Suppressor macrophage treated with lipopolysaccharide for 1 hour (primary cell): ENCODE results near the gene HMSD.
"Not testable (repeated sequence)": the region's sequence is repeated elsewhere in the genome, so short reads cannot be mapped to it uniquely, and the experiment has no call there.

Source experiments
- DNase-seq, 3 donors: peaks; one replicate each; pipeline ENCODE4 v3.0.0-alpha.2; 2020 to 2022

The HMSD gene

GRCh38 chr18:63949068-63949737 is at the start of gene HMSD:
Gene HMSD (plus strand): TSS chr18:63949301. CDS start chr18:63953456, 4,155 bp downstream.
- peak; percentile 88 to 94 (median 90) for DNase-seq

- DNase-seq = peak in 1 of 3 donors; percentile 58
These were observed 45.1 kb upstream of the HMSD start for GRCh38 chr18:63903851-63904570.

- peak in 1 of 3 donors; percentile 54 for DNase-seq
These were observed 44.4 kb upstream of the HMSD start for GRCh38 chr18:63904694-63905093.

GRCh38 chr18:63905361-63905760 is 43.7 kb upstream of the HMSD start:
- DNase-seq = peak in 1 of 3 donors; percentile 59

- no peak for DNase-seq
These were observed 43.0 kb upstream of the HMSD start for GRCh38 chr18:63906056-63906455.

- peak in 1 of 3 donors; percentile 41 for DNase-seq
These were observed 41.4 kb upstream of the HMSD start, which contains the start of gene SERPINB10 for GRCh38 chr18:63907664-63908063. Gene SERPINB10 (plus strand): TSS chr18:63907958. CDS start chr18:63915511, 7,553 bp downstream.

GRCh38 chr18:63908858-63909257 is 40.2 kb upstream of the HMSD start:
- peak in 2 of 3 donors; percentile 58 to 62 for DNase-seq

- DNase-seq = no peak
These were observed 39.2 kb upstream of the HMSD start for GRCh38 chr18:63909870-63910269.

- peak in 1 of 3 donors; percentile 49 for DNase-seq
These were observed 31.3 kb upstream of the HMSD start for GRCh38 chr18:63917817-63918216.

GRCh38 chr18:63922049-63922448 is 27.1 kb upstream of the HMSD start:
- peak in 1 of 3 donors; percentile 46 for DNase-seq

- DNase-seq = no peak
These were observed 24.6 kb upstream of the HMSD start for GRCh38 chr18:63924551-63924950.

- DNase-seq = no peak
These were observed 20.8 kb upstream of the HMSD start for GRCh38 chr18:63928331-63928730.

GRCh38 chr18:63929369-63929768 is 19.7 kb upstream of the HMSD start:
- DNase-seq = not testable (repeated sequence)

- DNase-seq = peak in 1 of 3 donors; percentile 30
These were observed 18.2 kb upstream of the HMSD start for GRCh38 chr18:63930773-63931354.

GRCh38 chr18:63936156-63936931 is 12.8 kb upstream of the HMSD start:
- peak; percentile 89 to 93 (median 92) for DNase-seq

GRCh38 chr18:63936932-63937393 is 12.1 kb upstream of the HMSD start:
- DNase-seq = no peak

- DNase-seq = no peak
These were observed 9.1 kb upstream of the HMSD start for GRCh38 chr18:63940008-63940407.

GRCh38 chr18:63940543-63941050 is 8.5 kb upstream of the HMSD start:
- DNase-seq = not testable (repeated sequence)

GRCh38 chr18:63947051-63947790 is 1.9 kb upstream of the HMSD start:
- DNase-seq = no peak

- peak; percentile 51 to 66 (median 55) for DNase-seq
These were observed 2.2 kb downstream of the HMSD start for GRCh38 chr18:63951302-63951705.

GRCh38 chr18:63953811-63954210 is 4.7 kb downstream of the HMSD start:
- DNase-seq = no peak

- no peak for DNase-seq
These were observed 7.7 kb downstream of the HMSD start for GRCh38 chr18:63956755-63957154.
